Measurements from ENCODE around the gene MFNG. TPM values are rescaled to one million over a fixed set of nuclear protein-coding genes. Genes with fewer than 3 reads are reported as not detected.

MFNG gene
- polyA plus RNA-seq, 1 donor from 2014 or later, result 0.17 TPM

DNA sequence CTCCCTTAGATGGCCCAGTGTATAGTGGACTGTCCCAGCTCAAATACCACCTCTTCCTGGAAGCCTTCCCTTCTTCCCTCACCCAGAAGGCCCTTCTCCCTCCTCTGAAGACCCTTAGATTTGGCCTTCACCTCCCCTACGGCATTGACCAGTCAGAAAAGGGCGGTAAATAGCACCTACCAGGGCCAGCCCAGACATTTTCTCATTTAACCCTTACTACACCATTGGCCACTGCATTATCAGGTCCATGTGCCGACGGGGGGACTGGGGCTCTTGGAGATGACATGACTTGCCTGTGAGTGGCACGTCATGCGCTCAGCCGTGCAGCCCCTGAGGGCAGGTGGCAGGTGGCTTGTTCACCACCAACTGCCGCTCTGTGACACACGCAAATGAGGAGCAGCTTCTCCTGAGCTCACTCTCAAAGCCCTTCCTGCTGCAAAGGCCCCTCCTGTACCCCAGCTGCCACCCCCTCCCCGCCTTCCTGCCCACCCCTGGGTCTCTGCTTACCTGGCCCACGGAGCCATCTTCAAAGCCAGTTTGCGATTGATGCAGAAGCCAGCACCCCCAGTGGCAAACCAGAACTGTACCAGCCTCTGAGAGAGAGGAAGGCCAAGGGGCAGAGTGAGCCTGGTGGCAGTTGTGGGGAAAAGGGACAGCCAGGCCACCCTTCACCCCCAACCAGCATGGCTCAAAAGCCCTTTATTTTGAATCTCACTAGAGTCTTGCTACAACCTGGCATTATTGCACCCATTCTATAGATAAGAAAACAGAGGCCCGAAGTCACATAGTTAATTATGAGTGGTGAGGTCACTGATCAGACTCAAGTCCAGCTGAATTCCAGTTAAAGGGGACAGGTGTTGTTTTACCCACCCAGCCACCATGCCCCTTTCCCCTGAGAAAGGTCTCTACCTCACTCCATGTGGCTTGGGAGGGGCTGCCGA lies 9.5 kb downstream of the MFNG start:
- H3K79me2 ChIP-seq (replicated peaks; ENCODE audit: insufficient read depth, low read length), result no peaks in the 10 kb centered on the region
- no peaks in the 10 kb centered on the region for H3K9me2 ChIP-seq (ENCODE audit: insufficient read depth, low read length)
- H3K9ac ChIP-seq (ENCODE audit: low read length), result no peak overlapping the region
- H3F3A ChIP-seq (ENCODE audit: insufficient read depth, low read length, poor library complexity, severe bottlenecking), result no peaks in the 10 kb centered on the region
- no peak overlapping the region for H3K27ac ChIP-seq (ENCODE audit: low read length)
- H3K4me2 ChIP-seq (ENCODE audit: low read length), result no peak overlapping the region
- no peaks in the 10 kb centered on the region for H4K20me1 ChIP-seq (ENCODE audit: insufficient read depth)
- no peaks in the 10 kb centered on the region for H3K27me3 ChIP-seq (ENCODE audit: insufficient read depth, low read depth, low read length)
- no peak for TF ChIP-seq TAF1 (IDR thresholded peaks at IDR 0.05; ENCODE audit: low read depth)
- TF ChIP-seq SMC3 (conservative IDR thresholded peaks at IDR 0.05; ENCODE audit: poor library complexity), result no peak
- TF ChIP-seq MXI1 (conservative IDR thresholded peaks at IDR 0.05; ENCODE audit: poor library complexity, severe bottlenecking), result no peak
- TF ChIP-seq CTCF (IDR thresholded peaks at IDR 0.05; ENCODE audit: poor library complexity, severe bottlenecking), result no peak
- no peak for TF ChIP-seq RAD21 (conservative IDR thresholded peaks at IDR 0.05)
- no peak for TF ChIP-seq EZH2 (IDR thresholded peaks at IDR 0.05; ENCODE audit: borderline replicate concordance, insufficient read depth, low read length, poor library complexity, severe bottlenecking)
- no peak for TF ChIP-seq EP300 (conservative IDR thresholded peaks at IDR 0.05; ENCODE audit: poor library complexity, severe bottlenecking)
- TF ChIP-seq POLR2AphosphoS5 (IDR thresholded peaks at IDR 0.05), result no peak
- no peak for TF ChIP-seq REST (IDR thresholded peaks at IDR 0.05; ENCODE audit: borderline replicate concordance)
- no peak overlapping the region for H3K4me3 ChIP-seq (ENCODE audit: low read length)
- H2AFZ ChIP-seq (ENCODE audit: low read depth, low read length), result no peak overlapping the region
- no peaks in the 10 kb centered on the region for H3K9me3 ChIP-seq (ENCODE audit: low read length)
- H3K36me3 ChIP-seq (ENCODE audit: insufficient read depth, low read length), result no peaks in the 10 kb centered on the region

DNA sequence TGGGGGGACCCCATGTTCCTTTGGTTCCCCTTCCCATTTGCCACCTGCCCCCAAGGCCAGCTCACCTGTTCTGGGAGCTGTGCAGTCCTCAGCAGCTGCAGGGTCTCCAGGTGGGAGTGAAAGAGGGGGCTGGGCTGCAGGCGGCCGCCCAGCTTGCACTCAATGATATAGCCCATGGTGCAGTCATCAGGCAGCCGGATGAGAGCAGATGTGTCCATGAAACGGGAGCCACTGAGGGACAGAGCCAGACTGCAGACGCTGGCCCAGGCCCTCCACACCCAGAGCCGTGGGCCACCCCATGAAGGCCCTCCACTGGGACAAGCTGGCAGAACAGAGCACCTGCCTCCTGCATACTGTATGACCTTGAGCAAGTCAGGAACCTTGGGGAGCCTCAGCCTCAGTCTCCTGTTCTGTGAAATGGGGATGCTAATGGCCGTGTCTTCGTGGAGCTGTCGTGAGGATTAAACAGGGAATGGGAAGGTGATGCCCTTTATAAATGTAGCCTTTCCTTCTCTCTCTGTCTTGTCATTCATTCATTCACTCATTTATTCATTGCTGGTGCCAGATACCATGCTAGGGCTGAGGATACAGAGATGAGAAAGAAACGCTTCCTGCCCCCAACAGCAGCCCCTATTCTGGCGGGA lies 11.6 kb downstream of the MFNG start:
- Histone ChIP-seq H2AFZ (ENCODE audit: low read depth, low read length) (no peak overlapping the region), H3K36me3 (ENCODE audit: insufficient read depth, low read length) (no peaks in the 10 kb centered on the region), H3K79me2 (replicated peaks; ENCODE audit: insufficient read depth, low read length) (no peaks in the 10 kb centered on the region), H4K20me1 (ENCODE audit: insufficient read depth) (no peaks in the 10 kb centered on the region), H3F3A (ENCODE audit: insufficient read depth, low read length, poor library complexity, severe bottlenecking) (no peaks in the 10 kb centered on the region), H3K9me3 (ENCODE audit: low read length) (no peaks in the 10 kb centered on the region), H3K4me2 (ENCODE audit: low read length) (no peak overlapping the region), H3K9ac (ENCODE audit: low read length) (no peak overlapping the region), H3K4me3 (ENCODE audit: low read length) (no peak overlapping the region), H3K27me3 (ENCODE audit: insufficient read depth, low read depth, low read length) (no peaks in the 10 kb centered on the region), H3K9me2 (ENCODE audit: insufficient read depth, low read length) (no peaks in the 10 kb centered on the region), H3K27ac (ENCODE audit: low read length) (no peak overlapping the region)
- TF ChIP-seq POLR2AphosphoS5 (IDR thresholded peaks at IDR 0.05), result no peak
- no peak for TF ChIP-seq TAF1 (IDR thresholded peaks at IDR 0.05; ENCODE audit: low read depth)
- no peak for TF ChIP-seq EZH2 (IDR thresholded peaks at IDR 0.05; ENCODE audit: borderline replicate concordance, insufficient read depth, low read length, poor library complexity, severe bottlenecking)
- TF ChIP-seq EP300 (conservative IDR thresholded peaks at IDR 0.05; ENCODE audit: poor library complexity, severe bottlenecking), result no peak
- TF ChIP-seq REST (IDR thresholded peaks at IDR 0.05; ENCODE audit: borderline replicate concordance), result no peak
- TF ChIP-seq RAD21 (conservative IDR thresholded peaks at IDR 0.05), result no peak
- TF ChIP-seq SMC3 (conservative IDR thresholded peaks at IDR 0.05; ENCODE audit: poor library complexity), result no peak
- no peak for TF ChIP-seq CTCF (IDR thresholded peaks at IDR 0.05; ENCODE audit: poor library complexity, severe bottlenecking)
- no peak for TF ChIP-seq MXI1 (conservative IDR thresholded peaks at IDR 0.05; ENCODE audit: poor library complexity, severe bottlenecking)

Measured in neural cell (in vitro differentiated cells).